ENCODE measurements around the gene TDRD15. TPM values are rescaled to one million over a fixed set of nuclear protein-coding genes. Genes with fewer than 3 reads are reported as not detected.

Gene TDRD15
- total RNA-seq, result not detected

GRCh38 chr2:21123473-21124393 is at the start of gene TDRD15:
Gene TDRD15 (plus strand): TSS chr2:21123968. CDS start chr2:21137468, 13,500 bp downstream.

Other genes starting within 250 kb of the TDRD15 start
- 0.94 TPM for gene APOB, start 79.9 kb upstream of the TDRD15 start, total RNA-seq